CD1c-positive myeloid dendritic cell (primary cell): ENCODE results near the gene PARN.

Experiments
- DNase-seq: peaks from one replicate; pipeline ENCODE4 v3.0.0-alpha.2; 2016; ENCODE audit errors: extremely low spot score

Gene PARN

DNA sequence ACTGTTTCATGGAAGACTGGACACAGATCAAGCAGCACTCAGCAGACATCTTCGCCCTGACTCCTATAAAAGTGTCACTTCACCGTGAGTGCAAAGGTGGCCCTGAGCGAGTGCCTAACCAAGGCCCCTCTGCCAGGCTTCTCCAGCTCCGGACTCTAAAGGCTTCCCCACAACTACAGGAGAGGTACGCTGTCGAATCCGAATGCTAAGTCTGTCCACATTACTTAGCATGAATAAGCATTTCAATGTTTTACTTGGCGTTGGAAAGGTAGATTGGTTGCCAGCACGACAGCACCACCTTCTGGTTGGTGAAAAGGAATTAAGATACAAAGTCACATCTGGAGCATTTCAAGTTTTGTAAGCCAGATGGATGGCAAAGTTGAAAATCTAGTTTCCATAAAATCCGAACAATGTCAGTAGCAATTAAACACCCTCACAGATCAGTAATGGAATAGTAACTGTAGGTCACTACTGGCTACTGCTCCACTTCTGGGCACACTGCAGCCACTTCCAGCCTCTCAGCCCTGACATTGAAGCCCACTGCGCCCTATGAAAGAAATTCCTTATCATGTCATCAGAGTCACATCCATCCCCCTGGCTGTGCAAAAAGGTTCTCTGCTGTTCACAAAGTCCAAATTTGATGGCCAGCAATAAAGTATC lies 100.9 kb downstream of the PARN start:
- peak; percentile 72 for DNase-seq

DNA sequence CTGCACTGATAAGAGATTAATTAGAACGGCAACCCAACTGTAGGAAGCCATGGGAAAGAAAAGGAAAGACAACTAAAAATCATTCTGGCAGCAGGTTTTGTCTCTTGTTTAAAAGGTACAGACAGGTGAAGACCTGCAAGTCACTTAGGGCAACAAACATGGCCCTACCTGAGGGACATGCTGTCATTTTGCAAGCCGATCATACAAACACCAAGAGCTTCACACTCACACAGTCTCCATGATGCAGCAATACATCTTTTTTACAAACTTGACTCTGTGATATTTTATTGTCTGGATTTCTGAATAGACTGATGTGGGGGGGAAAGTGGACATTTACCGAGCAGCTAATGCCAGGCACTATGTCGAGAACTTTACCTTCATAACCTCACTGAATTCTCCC lies 101.8 kb downstream of the PARN start:
- DNase-seq, result no peak

DNA sequence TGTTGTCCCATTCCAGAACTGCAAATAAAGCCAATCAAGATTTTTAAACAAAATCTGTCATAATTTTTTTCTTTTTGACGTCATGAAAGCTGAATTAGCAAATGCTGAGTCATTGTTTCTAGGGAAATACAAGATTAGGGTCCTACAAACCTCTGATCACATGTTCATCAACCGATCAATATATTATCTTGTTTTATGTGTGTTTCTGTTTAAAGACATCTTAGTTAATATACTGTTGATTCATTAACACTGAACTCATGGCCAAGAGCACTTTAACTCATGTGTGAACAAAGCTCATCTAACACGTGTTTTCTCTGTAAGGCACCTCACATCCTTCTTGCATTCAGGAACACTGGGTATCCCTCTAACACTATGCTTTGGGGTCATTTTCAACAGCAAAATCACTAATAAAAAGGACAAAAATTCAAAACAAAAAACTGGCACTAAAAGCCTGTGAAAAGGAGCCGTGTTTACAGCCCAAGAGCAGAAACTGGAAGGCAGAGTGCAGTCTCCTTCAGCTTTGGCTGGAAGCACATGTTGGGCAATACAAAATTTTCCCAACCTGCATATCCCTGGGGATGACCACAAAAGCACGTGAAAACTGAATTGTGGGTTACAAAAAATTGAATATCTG lies 102.5 kb downstream of the PARN start:
- DNase-seq, result no peak

DNA sequence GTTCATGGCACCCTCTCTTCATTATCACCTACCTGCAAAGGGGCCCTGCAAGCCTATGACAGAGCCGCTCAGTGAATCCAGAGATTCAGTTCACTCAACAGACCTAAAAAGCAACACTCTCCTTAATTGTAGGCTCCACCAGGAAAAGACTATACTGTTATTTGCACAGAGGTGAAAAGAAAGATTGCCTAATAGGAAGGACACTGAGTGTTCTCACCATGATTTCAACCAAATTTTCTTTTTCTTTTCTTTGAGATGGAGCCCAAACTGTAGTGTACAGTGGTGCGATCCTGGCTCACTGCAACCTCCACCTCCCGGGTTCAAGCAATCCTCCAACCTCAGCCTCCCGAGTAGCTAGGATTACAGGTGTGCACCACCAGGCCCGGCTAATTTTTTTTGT lies 104.5 kb downstream of the PARN start:
- DNase-seq, result no peak

DNA sequence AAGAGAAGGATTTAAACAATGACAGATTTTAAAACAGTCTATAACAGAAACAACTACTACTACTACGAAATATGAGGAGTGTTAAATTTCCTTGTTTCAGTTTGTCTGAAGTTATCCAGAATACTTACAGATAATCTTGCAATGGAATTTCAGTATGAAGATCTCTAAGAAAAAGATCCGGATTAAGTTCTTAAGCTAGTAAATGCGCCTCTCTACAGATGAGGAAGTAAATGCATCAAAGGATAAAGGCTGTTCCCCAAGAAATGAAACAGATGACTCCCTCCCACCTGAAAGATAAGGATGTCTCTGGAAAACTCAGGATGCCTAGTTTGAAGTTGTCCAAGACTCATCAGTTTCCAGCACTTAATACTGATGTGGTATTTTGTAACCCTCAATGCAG lies 105.1 kb downstream of the PARN start:
- no peak for DNase-seq

DNA sequence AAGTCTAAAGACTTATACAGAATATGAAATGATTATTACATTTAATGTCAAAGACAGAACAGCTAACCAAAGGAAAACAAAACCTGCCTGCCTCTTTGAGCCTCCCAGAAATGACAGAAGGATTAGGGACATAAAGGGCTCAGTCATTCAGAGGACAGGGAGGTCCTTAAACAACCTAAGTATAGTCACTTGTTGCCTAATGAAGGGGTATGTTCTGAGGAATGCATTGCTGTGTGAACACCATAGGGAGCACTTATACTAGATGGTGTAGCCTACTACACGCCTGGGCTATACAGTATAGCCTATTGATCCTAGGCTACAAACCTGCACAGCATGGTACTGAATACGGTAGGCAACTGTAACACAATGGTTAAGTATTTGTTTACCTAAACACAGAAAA lies 106.4 kb downstream of the PARN start:
- no peak for DNase-seq

DNA sequence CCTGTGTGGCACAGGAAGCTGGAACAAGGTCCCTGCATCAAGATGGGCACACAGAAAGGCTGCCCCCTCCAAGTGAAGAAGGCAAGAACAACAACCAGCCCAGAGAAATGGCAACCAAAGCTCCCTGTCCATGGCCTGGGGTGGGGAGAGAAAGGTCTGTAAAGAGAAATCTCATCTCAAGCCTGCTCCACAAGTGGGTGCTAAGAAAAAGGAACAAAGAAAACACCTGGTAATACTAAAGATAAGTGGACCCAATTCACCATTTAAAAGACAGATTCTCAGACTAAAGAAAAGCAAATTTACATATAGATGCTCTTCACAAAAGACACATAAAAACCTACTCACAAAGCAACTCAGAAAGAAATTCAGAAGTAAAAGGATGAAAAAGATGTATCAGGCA lies 107.4 kb downstream of the PARN start:
- no peak for DNase-seq

DNA sequence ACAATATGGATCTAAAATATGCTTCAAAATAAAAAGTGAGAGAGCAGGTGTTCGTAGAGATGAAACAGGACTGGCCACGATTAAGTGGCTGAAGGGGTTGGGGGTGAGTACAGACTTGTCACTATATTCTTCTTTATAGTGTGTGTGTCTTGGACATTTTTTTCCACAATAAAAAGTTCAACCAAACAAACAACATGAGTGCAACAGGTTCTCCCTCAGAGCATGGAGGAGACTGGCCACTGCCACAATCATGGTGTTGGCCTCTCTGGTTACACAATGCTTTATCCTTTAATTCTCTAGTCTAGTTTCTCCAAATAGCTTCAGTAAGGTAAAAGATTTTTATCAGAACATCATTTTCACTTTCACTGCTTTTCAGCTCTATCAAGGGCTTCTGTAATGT lies 109.3 kb downstream of the PARN start:
- DNase-seq, result no peak

DNA sequence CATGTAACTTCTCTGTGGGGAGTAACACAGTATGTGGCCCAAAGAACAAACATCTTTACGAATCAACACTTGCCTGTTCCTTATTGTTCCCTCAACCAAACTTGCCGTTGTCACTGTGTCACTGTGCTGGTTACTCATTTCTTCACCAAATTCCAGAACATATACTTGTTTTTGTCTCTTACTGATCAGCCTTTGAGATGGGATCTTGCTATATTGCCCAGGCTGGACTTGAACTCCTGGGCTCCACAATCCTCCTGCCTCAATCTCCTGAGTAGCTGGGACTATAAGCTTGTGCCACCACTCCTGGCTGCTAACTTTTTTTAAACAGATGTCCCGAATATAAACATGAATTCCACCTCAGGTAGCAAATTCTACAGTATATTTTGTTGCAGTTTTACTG lies 115.1 kb downstream of the PARN start:
- DNase-seq, result no peak

DNA sequence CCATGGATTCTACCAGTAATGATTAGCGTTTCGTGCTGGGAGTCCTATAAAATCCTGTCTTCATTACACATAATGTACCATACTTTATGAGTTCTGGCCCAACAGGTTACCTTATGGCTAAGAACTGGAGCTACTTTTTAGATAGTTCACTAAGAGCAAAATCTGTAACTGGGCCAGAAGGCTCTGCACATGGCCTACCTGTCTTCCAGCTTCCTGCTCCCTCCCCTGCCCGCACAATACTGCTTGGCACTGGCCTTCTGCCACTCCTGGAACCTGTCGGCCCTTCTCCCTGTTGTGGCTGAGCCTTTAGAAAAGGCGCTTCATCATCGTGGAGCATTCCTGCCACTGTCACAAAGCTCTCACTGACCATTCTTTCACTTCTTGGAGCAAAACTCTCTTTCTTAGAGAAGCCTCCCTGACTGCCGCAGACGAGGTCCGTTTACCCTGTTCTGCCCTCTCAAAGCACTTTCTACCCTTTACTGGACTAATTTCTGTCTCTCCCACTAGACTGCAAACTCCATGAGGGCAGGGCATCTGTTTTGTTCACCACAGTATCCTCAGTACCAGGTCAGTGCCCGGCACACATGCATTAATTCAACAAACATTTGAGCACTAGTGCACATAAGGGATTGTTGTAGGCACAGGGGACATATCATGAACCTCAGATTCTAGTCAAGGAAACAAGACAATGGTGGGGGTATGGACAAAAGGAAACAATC lies 116.5 kb downstream of the PARN start:
- no peak for DNase-seq

DNA sequence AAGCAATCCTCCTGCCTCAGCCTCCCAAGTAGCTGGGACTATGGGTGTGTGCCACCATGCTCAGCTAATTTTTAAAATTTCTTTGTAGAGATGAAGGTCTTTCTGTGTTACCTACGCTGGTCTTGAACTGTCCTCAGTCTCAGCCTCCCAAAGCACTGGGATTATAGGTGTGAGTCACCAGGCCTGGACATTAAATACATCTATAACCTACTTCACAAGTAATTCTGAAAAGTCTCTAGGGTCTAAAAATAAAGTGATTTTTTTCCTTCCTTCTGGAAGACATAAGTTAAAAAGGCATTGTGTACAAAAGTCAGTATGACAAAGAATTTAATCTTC lies 118.3 kb downstream of the PARN start:
- no peak for DNase-seq

DNA sequence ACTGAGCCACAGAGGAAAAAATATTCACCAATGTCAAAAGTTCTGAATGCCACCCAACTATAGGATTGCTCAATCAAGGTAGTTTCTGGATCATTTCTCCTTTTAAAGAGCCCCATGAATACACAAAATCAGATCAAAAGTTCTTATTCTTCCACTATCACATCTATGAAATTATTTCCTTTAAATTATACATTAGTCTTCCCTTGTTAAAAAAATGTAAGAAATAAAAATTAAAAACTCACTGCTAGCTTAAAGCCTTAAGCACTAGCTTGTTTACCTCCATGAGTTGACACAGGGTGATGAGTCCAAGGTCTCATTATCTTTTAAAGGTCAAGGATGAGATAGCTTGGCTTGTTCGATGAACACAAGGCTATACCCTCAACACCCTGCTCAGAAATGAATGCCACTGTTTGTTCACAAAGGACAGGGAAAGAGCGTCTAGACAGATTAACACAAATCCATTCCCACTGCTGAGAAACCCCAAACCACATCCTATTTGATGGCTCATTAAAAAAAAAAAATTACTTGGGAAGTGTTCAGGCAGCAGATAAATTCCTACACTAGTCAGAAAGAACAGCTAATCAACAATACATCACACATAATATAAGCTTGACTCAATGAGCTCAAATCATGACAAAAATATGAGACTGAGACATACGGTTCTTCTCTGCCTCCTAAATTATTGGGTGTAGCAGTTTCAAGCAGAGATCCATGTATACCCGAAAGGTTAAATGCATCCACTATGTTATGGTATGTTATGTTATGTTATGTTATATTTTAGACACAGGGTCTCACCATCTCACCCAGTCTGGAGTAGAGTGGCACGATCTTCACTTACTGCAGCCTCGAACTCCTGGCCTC lies 118.9 kb downstream of the PARN start:
- DNase-seq, result no peak

DNA sequence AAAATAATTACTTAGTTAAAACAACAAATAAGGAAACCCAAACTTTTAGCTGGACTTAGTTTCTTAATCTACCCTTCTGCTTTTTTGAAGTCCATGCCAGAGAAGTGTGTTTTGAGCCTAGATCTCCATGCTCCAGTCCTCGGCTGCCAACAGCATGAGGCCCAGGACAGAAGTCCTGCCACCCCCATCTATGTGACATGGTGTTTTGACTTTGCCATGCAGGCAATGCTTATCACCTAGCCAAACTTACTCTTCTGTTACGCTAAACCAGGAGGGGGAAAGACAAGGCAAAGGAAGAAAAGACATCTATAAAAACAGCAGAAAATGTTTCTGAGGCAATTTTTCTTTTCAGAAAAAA lies 119.5 kb downstream of the PARN start:
- no peak for DNase-seq

DNA sequence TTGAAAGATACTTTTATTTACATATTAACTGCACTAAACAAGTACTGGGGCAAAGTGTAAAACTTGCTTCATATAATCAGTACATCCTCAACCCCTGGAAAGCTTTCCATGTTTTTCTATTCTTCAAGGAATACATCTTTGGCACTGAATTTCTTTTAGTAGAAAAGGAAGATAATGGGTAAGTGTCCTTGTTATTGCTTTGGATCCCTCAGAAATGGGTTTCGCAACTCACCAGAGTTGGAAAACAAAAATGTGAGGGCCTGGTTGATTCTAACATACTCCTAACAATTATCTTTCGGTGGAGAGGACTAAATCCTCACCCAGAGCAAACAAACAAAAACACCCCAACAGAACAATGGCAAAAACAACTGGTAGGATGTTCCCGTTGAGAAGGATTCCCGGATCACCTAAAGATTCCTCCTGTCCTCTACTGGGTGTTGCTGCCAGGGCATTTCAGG lies 120.4 kb downstream of the PARN start:
- DNase-seq, result no peak

DNA sequence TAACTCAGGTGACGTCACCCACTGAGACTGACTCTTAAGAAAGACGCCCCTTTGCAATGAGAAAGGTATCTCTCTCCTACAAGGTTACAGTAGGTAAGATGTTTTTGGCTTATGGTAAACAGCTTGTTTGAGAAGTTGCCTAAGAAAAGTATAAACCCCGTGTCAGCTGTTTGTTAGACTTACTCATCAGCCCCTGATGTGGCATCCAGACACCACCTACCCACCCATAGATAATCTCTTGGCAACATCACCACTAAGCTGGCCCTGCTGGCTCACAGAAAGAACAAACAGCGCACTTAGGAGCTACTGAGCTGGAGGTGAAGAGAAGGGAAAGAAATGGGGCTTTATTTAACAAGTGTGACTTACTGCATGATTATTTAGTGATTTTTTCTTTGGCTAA lies 121.0 kb downstream of the PARN start:
- DNase-seq, result no peak

DNA sequence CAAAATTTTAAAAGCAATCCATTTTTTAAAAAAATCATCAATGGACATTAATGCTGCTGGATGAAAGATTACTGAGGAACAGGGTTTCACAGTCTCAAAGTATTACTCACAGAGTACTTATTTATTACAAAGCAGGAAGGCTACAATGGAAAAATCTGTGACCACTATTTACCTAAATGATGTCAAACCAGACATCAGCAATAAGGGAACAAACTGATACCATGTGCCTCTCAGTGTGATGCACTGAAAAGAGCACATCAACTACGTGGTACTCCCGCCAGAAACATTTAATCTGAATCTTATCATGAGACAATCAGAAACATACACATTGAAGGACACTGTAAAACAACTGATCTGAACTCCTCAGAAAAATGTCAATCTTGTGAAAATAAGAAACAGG lies 124.2 kb downstream of the PARN start:
- DNase-seq, result no peak

DNA sequence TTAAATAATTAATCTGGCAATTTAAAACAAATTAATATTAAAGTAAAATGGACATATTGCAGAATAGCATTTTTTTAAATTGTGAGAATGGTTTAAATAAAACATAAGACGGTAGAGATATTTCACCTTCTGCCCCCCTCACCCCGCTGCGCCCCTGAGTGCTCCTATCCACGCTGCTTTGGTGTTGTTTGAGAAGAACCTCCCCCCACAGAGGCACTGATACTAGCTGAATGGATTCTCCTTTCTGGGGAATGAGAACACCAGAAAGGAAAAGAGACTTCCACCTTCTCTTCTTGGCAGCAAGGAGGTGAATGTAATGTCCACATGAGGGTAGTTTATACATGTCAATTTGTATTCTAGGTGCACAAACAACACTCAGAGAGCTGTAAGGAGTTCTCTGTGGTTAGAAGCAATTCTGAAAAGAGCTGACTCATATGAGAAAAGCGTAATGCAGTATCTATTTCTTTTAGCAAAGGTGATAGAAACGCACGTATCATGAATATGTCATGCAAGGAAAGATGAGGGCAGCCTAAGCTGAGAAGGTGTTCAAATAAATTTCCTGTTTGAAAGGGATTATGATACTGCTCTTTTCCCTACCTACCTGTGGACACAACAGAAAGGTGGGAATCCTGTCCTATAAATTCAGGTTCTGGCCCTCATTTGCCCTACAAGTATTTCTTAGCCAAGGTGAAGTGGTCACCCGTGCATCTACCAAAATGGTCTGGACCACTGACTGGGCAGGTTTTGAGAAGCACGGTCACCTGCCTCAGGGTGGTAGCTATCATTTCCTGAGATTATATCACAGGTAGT lies 126.9 kb downstream of the PARN start:
- no peak for DNase-seq

DNA sequence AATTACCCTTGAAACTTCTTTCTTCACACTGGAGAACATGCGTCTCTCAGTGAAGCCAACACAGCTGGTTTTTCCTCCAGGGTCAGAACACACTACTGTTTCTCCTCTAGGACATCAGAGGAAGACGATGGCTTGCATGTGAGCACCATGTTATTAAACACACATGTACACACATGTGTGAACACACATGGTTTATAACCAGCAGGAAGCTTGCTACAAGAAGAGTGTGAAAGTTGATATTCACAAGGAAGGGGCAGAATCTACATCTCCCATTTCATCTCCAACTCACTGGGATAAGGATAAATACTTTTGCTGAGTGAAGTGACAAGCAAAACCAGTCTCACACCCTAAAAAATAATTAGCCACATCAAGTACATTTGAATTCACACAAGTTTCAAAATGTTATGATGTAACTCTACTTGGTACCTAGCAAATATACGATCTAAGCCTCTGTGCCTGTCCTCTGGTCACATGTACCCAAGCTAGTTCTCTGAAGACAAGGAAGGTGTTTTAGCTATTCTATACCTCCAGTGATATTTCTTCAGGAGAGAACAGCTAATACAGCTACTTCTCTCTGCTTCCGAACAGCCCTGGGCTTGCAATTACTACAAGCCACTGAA lies 127.7 kb downstream of the PARN start:
- DNase-seq, result no peak

DNA sequence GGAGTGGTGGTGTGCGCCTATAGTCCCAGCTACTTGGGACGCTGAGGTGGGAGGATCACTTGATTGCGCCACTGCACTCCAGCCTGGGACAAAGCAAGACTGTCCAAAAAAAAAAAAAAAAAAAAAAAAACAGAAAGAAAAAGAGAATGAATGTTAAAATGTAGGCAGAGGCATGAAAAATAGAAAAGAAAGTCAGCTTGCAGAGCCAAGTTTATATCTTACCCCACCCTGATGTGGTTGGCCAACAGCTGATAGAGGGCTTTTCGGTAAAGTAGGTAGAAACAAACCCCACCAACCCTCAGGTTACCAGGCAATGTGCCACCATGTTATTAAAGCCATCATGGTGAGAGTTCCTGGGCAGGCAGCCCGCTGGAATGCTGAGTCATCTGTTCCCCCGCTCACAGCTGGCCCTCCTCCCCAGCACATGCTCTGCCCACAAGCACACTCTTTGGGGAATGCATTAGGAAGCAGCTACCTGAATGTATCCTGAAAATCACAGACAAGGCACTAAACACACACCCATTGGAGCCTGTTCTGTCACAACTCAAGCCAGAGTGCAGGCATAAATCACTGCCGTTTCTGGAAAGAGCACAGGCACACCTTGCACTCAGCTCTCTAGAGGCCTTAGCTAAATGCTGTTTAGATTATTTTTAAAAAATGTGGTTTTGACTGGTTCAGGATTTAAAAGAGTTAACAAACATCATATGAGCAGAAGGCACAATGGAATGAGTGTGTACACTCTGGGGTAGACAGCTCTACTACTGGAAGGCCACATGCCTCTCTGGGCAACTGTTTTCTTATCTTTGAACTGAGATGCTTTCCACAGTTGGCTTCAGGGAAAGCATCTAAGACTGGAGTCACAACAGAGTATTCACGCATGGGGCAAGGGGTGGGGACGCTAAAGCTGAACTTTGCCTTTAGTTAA lies 128.5 kb downstream of the PARN start:
- no peak for DNase-seq

DNA sequence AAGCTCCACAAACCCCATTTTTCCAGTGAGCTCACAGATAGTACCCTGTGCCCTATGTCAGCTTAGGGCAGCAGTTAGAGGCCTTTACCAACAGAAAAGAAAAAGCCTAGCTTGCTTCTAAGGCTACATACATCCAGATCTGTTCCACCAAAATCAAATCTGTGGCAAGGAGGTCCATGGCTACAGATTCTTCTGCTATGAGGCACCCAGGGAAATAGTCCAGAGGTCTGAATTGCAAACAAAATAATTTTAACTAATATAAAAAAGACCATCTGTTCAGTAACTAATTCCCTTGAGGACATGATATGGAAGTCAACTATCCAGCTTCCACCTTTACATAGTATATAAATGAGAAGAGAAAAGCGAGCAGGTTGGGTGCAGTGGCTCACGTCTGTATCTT lies 129.3 kb downstream of the PARN start:
- DNase-seq, result no peak
